Coronary artery (tissue), 2 donors: ENCODE measurements around the gene MAD1L1.

ENCODE experiments used
- DNase-seq: peaks from one replicate; pipeline ENCODE4 v3.0.0-alpha.2; 2017; ENCODE audit warnings: low spot score
- H3K27ac ChIP-seq, 2 donors: fragments of 200-600 bp; sonication (generic); one replicate each; pipeline ENCODE4 v1.5.1; 2016 to 2019
- H3K4me3 ChIP-seq: fragments of 200-600 bp; sonication (generic); 2 replicates; pipeline ENCODE4 v1.5.1; 2016; ENCODE audit warnings: mild to moderate bottlenecking, moderate library complexity
- CTCF ChIP-seq: fragments of 200-600 bp; sonication (generic); IDR thresholded peaks from one replicate; pipeline ENCODE4 v1.5.1; 2019; ENCODE audit warnings: antibody characterized with exemption

The MAD1L1 gene

DNA sequence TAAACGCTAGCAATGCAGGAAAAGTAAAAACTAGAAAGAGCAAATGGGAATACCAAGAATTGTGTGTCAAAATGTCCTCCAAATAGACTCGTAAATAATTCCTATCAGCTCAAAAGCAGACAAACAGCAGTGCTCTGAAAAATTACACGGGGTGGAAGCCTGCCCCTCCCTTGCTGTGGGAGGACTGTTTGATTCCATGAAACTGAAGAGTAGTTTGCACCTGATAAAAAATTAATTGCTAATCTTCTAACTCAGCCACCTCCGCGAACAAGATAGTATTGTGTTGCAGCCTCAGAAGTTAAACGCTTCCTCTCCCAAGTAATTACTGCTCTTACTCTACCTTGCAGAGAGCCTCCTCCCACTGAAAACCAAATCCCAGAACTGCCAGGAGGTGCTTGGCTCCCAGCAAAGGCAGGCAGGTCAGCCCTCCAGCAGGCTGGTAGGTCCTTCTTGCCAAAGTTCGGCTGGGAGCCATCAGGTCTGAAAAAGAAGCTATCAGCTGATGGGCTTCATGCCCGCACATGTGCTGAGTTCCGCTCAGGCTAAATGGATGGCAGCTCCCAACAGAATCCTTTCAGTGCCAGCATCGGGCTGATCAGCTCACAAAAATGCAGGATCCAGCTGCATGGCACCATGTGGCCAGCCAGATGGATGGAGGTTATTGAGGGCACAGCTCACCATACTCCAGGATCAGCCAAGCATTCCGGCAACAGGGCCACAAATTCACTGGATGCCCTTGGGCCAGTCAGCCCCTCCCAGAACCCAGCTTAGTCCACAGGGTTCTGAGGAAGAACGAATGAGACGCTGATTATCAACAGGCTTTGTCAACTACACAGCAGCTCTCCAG, 37.1 kb downstream of the MAD1L1 start:
- no peak overlapping the region for H3K27ac ChIP-seq
- no peak for TF ChIP-seq CTCF
- H3K4me3 ChIP-seq: no peak overlapping the region
- DNase-seq: no peak

GRCh38 chr7:2193575-2194305, 39.0 kb downstream of the MAD1L1 start:
- no peak overlapping the region for H3K27ac ChIP-seq
- no peak for DNase-seq
- no peak for TF ChIP-seq CTCF
- H3K4me3 ChIP-seq: no peak overlapping the region

- TF ChIP-seq CTCF: no peak
- no peak overlapping the region for H3K4me3 ChIP-seq
- H3K27ac ChIP-seq: no peak overlapping the region
- peak; percentile 70 for DNase-seq
Observed at GRCh38 chr7:2192831-2193534, 39.8 kb downstream of the MAD1L1 start.

GRCh38 chr7:2191016-2191415, 41.7 kb downstream of the MAD1L1 start:
- no peak for DNase-seq
- no peak overlapping the region for H3K27ac ChIP-seq
- TF ChIP-seq CTCF: no peak
- no peak overlapping the region for H3K4me3 ChIP-seq

DNA sequence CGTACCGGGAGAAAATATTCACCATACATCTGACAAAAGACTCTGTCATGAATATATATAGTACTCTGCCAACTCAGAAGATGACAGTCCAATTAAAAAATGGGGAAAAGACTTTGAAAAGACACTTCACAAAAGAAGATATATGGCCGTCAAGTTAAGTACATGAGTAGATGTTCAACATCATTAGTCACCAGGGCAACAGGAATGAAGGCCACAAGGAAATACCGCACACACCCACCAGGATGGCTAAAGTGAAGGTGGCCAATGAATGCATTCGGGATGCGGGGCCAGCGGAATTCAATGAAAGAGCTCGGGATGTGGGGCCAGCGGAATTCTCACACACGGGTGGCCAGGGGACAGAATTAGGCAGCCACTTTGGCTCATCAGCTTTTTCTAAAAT, 42.2 kb downstream of the MAD1L1 start:
- H3K4me3 ChIP-seq: no peak overlapping the region
- DNase-seq: no peak
- no peak overlapping the region for H3K27ac ChIP-seq
- TF ChIP-seq CTCF: no peak

GRCh38 chr7:2186166-2186565, 46.6 kb downstream of the MAD1L1 start:
- DNase-seq: no peak
- H3K4me3 ChIP-seq: no peak overlapping the region
- no peak for TF ChIP-seq CTCF
- H3K27ac ChIP-seq: no peak overlapping the region
